HG02884 (cell line): ENCODE measurements around the gene TAPBPL.
"Not testable (repeated sequence)": the region's sequence is repeated elsewhere in the genome, so short reads cannot be mapped to it uniquely, and the experiment has no call there.

ENCODE experiments used
- ATAC-seq: cut with Tn5 transposase; IDR thresholded peaks from one replicate; pipeline ENCODE4 v1.9.1; 2021; ENCODE audit warnings: mild to moderate bottlenecking, moderate library complexity; ENCODE audit not compliant: unreplicated experiment

TAPBPL gene

GRCh38 chr12:6489449-6489848 is 37.6 kb downstream of the TAPBPL start:
- ATAC-seq = no peak

DNA sequence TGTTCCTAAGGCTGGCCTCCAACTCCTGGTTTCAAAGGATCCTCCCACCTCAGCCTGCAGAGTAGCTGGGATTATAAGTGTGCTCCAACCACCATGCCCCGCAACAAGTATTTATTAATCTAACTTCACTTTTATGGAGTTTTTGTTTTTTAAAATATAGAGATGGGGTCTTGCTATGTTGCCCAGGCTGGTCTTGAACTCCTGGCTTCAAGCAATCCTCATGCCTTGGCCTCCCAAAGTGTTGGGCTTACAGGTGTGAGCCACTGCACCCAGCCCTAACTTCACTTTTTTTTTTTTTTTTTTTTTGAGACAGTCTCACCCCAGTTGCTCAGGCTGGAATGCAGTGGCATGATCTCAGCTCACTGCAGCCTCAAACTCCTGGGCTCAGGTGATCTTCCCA is 38.8 kb downstream of the TAPBPL start:
- not testable (repeated sequence) for ATAC-seq

DNA sequence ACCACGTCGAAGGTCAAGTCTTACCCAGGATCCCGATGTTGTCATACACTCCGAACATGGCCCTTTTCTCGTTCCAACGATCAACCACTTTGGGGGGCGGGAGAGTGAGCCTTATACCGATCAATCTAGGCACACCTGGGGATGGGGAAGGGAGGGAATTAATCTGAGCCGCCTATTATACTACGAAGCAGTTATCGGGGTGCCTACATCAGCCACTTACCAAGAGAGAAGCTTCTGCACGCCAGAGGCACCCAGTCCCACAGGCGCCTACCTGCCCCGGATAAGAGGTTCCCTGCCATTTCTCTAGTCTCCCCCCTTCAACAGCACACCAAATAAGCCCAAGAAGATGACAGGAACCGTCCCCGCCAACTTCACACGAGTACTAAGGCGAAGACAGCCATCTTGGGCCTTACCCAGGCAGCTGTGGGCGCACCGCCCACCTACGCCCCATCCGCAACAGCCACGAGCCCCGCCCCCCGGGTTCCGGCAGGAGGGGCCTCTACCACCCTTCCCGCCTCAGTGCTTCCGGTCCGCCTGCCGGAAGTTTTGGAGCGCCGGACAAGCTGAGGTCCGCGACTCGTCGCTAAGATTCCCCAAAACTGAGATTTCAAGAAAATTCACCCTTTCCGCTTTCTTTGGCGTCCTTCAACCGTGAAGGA is 41.1 kb downstream of the TAPBPL start, which contains the start of gene MRPL51:
Gene MRPL51 (minus strand): TSS at position 425 of the 659 bp plus-strand sequence. CDS start 126 bp downstream, at position 299.
- peak; percentile 57 for ATAC-seq

- peak; percentile 85 for ATAC-seq
These were observed 41.8 kb downstream of the TAPBPL start, which contains the start of gene NCAPD2 for GRCh38 chr12:6493497-6494257. NCAPD2 (plus strand) TSS chr12:6494102; CDS start chr12:6495099, 997 bp downstream.

DNA sequence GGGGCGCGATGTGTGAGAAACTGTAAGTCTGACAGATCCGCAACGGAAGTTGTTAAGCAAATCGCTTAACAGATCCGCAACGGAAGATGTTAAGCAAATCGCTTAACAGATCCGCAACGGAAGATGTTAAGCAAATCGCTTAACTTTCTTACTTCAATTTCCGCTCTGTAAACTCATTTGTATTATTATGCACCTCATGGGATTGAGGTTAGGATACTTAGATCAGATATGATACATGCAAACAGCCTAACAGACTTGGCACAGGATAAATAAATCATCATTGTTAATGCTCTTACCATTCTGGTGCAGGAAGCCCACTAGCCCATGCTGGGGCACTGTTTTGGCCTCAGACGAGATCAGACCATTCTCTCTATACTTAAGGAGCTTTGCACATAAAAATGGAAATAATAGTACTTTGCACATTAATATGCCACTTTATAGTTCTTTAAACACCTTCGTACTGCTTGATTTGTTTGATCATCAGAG is 42.5 kb downstream of the TAPBPL start:
- ATAC-seq = peak; percentile 16

DNA sequence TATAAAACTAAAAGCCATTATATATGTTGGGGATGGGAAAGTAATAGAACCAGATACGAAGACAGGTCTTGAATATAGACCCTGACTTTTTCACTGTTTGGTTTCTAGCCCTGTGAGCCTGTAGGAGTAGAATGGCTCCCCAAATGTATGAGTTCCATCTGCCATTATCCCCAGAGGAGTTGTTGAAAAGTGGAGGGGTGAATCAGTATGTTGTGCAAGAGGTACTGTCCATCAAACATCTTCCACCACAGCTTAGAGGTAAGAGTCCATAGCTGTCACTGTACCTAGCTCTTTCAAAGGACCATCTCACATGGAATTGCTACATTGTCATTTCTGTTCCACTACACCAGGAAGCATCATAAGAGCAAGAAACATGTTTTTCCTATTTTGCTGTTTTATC is 43.1 kb downstream of the TAPBPL start:
- ATAC-seq = no peak

GRCh38 chr12:6497291-6497690 is 45.4 kb downstream of the TAPBPL start:
- ATAC-seq = not testable (repeated sequence)

DNA sequence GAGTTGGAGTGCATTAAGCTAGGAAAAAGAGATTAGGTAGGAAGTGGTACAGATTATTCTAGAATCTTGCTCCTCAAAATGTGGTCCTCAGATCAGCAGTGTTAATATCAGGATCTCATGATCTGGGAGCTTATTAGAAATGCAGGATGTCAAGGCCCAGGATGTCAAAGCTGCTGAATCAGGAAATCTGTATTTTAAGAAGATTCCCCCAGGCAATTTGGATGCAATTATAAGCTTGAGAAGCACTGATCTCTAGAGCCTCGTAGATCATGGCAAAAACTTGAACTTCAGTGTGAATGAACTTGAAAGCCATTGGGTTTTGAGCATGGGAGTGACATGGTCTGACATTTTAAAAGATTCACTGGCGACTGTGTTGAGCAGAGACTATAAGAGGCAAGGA is 48.6 kb downstream of the TAPBPL start:
- no peak for ATAC-seq

DNA sequence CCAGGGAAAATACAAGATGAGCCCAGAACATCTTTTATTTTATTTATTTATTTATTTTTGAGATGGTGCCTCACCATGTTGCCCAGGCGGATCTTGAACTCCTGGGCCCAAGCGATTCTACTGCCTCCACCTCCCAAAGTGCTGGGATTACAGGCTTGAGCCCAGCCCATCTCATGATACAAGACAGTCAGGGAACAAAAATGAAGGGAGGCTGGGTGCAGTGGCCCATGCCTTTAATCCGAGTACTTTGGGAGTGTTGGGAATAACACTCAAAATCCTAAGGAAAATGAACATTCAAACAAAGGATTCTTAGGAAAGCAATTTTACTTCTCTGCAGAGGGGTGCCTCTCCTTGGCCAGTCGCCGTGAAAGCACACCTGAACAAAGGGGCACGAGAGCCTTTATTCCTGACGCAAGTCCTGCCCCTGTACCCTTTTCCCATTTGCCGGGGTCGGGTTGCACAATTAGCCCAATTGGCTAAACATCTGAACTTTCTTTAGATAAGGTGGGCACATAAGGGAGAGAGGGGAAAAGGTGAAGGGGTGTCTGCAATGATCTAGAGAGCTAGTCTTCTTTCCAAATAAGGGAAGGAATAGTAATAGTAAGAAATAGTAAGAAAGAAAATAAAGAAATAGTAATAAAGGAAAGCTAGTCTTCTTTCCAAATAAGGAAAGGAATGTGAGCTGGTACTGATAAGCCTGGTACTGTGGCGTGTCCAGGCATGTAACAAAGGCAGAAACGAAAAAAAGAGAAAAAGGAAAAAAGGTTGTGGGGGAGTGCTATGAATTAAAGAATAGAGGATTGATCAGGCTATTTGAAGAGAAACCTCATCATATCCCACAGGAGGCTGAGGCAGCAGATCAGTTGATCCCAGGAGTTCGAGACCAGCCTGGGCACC is 55.5 kb downstream of the TAPBPL start:
- no peak for ATAC-seq

- no peak for ATAC-seq
These were observed 56.2 kb downstream of the TAPBPL start for GRCh38 chr12:6508087-6508486.
